ENCODE data around the gene PLCXD1.

The PLCXD1 gene

GRCh38 chrX:292900-293897 lies 12.0 kb downstream of the PLCXD1 start:
- Histone ChIP-seq H4K20me1 (ENCODE audit: insufficient read depth, low read length) (no peaks in the 10 kb centered on the region), H3K36me3 (ENCODE audit: insufficient read depth, low read length) (peaks cover 66% of the 10 kb centered on the region), H3K4me2 (ENCODE audit: low read length) (no peak overlapping the region), H3K9ac (ENCODE audit: low read length) (no peak overlapping the region), H3K9me3 (ENCODE audit: low read length) (no peaks in the 10 kb centered on the region), H3K4me3 (ENCODE audit: low read depth, low read length, poor library complexity, severe bottlenecking) (no peak overlapping the region), H2AFZ (ENCODE audit: low read length) (no peak overlapping the region), H3K9me2 (ENCODE audit: low read depth, low read length) (no peaks in the 10 kb centered on the region), H3K79me2 (ENCODE audit: insufficient read depth, low read length) (no peaks in the 10 kb centered on the region), H3F3A (ENCODE audit: insufficient read depth, low read length) (no peaks in the 10 kb centered on the region), H3K27me3 (ENCODE audit: insufficient read depth, low read length) (no peaks in the 10 kb centered on the region), H3K27ac (ENCODE audit: low read depth, low read length, poor library complexity, severe bottlenecking) (no peak overlapping the region), H3K4me1 (ENCODE audit: insufficient read depth, low read length, severe bottlenecking) (no peaks in the 10 kb centered on the region)
- TF ChIP-seq EZH2 (IDR thresholded peaks at IDR 0.05; ENCODE audit: borderline replicate concordance, low read length) (no peak), CTCF (IDR thresholded peaks at IDR 0.05; ENCODE audit: low read length) (no peak)

GRCh38 chrX:295136-295535 lies 14.0 kb downstream of the PLCXD1 start:
- H3K79me2 ChIP-seq (ENCODE audit: insufficient read depth, low read length), result no peaks in the 10 kb centered on the region
- no peak overlapping the region for H3K4me3 ChIP-seq (ENCODE audit: low read depth, low read length, poor library complexity, severe bottlenecking)
- peaks cover 63% of the 10 kb centered on the region for H3K36me3 ChIP-seq (ENCODE audit: insufficient read depth, low read length)
- no peaks in the 10 kb centered on the region for H4K20me1 ChIP-seq (ENCODE audit: insufficient read depth, low read length)
- H3K9ac ChIP-seq (ENCODE audit: low read length), result no peak overlapping the region
- H3K4me1 ChIP-seq (ENCODE audit: insufficient read depth, low read length, severe bottlenecking), result no peaks in the 10 kb centered on the region
- H3K27me3 ChIP-seq (ENCODE audit: insufficient read depth, low read length), result no peaks in the 10 kb centered on the region
- H3K9me3 ChIP-seq (ENCODE audit: low read length), result no peaks in the 10 kb centered on the region
- no peak overlapping the region for H3K4me2 ChIP-seq (ENCODE audit: low read length)
- H2AFZ ChIP-seq (ENCODE audit: low read length), result no peak overlapping the region
- no peak overlapping the region for H3K27ac ChIP-seq (ENCODE audit: low read depth, low read length, poor library complexity, severe bottlenecking)
- H3F3A ChIP-seq (ENCODE audit: insufficient read depth, low read length), result no peaks in the 10 kb centered on the region
- no peaks in the 10 kb centered on the region for H3K9me2 ChIP-seq (ENCODE audit: low read depth, low read length)
- no peak for TF ChIP-seq EZH2 (IDR thresholded peaks at IDR 0.05; ENCODE audit: borderline replicate concordance, low read length)
- TF ChIP-seq CTCF (IDR thresholded peaks at IDR 0.05; ENCODE audit: low read length), result no peak

GRCh38 chrX:298993-299392 lies 17.8 kb downstream of the PLCXD1 start:
- H3K36me3 ChIP-seq (ENCODE audit: insufficient read depth, low read length), result peaks cover 56% of the 10 kb centered on the region

More at GRCh38 chrX:298993-299392, 17.8 kb downstream of the PLCXD1 start:
- TF ChIP-seq EZH2 (IDR thresholded peaks at IDR 0.05; ENCODE audit: borderline replicate concordance, low read length), result no peak
- TF ChIP-seq CTCF (IDR thresholded peaks at IDR 0.05; ENCODE audit: low read length), result no peak
- Histone ChIP-seq H3K9ac (ENCODE audit: low read length) (no peak overlapping the region), H3K9me3 (ENCODE audit: low read length) (no peaks in the 10 kb centered on the region), H3K4me3 (ENCODE audit: low read depth, low read length, poor library complexity, severe bottlenecking) (no peak overlapping the region), H3K27me3 (ENCODE audit: insufficient read depth, low read length) (no peaks in the 10 kb centered on the region), H3K79me2 (ENCODE audit: insufficient read depth, low read length) (no peaks in the 10 kb centered on the region), H3K4me2 (ENCODE audit: low read length) (no peak overlapping the region), H3K4me1 (ENCODE audit: insufficient read depth, low read length, severe bottlenecking) (no peaks in the 10 kb centered on the region), H3K9me2 (ENCODE audit: low read depth, low read length) (no peaks in the 10 kb centered on the region), H2AFZ (ENCODE audit: low read length) (no peak overlapping the region), H3F3A (ENCODE audit: insufficient read depth, low read length) (no peaks in the 10 kb centered on the region), H3K27ac (ENCODE audit: low read depth, low read length, poor library complexity, severe bottlenecking) (no peak overlapping the region), H4K20me1 (ENCODE audit: insufficient read depth, low read length) (no peaks in the 10 kb centered on the region)
